ENCODE data around the gene MLF2.
"Not testable (repeated sequence)": the region's sequence is repeated elsewhere in the genome, so short reads cannot be mapped to it uniquely, and the experiment has no call there.

MLF2 gene

DNA sequence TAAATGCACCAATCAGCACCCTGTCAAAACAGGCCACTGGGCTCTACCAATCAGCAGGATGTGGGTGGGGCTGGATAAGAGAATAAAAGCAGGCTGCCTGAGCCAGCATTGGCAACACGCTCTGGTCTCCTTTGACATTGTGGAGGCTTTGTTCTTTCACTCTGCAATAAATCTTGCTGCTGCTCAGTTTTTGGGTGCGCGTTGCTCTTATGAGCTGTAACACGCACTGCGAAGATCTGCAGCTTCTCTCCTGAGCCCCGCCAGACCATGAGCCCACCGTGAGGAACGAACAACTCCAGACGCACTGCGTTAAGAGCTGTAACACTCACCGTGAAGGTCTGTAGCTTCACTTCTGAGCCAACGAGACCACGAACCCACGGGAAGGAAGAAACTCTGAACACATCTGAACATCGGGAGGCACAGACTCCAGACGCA lies 44.0 kb downstream of the MLF2 start:
- H3K27ac ChIP-seq (ENCODE audit: low read depth in 2 of 2, low read length in 2 of 2), result no peak overlapping the region
- no peaks in the 10 kb centered on the region for H3K4me1 ChIP-seq (ENCODE audit: control insufficient read depth in 2 of 2, insufficient read depth in 2 of 2, low read length in 2 of 2)
- peaks cover 0 to 4% of the 10 kb centered on the region in 2 donors for H3K27me3 ChIP-seq (ENCODE audit: control insufficient read depth in 2 of 2, insufficient read depth in 2 of 2, low read length in 2 of 2)
- no peak overlapping the region for H3K9ac ChIP-seq (ENCODE audit: low read depth in 1 of 2, low read length in 2 of 2)
- no peak overlapping the region for H3K4me3 ChIP-seq (ENCODE audit: low read length in 2 of 2)
- H3K36me3 ChIP-seq (ENCODE audit: control insufficient read depth in 2 of 2, insufficient read depth in 2 of 2, low read length in 2 of 2), result no peaks in the 10 kb centered on the region
- H3K9me3 ChIP-seq (ENCODE audit: control insufficient read depth in 2 of 2, low read length in 2 of 2), result no peaks in the 10 kb centered on the region

DNA sequence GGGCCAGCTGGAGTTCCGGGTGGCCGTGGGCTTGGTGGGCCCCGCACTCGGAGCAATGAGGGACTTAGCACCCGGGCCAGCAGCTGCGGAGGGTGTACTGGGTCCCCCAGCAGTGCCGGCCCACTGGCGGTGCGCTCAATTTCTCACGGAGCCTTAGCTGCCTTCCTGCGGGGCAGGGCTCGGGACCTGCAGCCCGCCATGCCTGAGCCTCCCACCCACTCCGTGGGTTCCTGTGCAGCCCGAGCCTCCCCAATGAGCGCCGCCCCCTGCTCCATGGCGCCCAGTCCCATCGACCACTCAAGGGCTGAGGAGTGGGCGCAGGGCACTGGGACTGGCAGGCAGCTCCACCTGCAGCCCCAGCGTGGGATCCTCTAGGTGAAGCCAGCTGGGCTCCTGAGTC lies 44.6 kb downstream of the MLF2 start:
- H3K9ac ChIP-seq (ENCODE audit: low read depth in 1 of 2, low read length in 2 of 2); H3K36me3 ChIP-seq (ENCODE audit: control insufficient read depth in 2 of 2, insufficient read depth in 2 of 2, low read length in 2 of 2); H3K27me3 ChIP-seq (ENCODE audit: control insufficient read depth in 2 of 2, insufficient read depth in 2 of 2, low read length in 2 of 2); H3K4me1 ChIP-seq (ENCODE audit: control insufficient read depth in 2 of 2, insufficient read depth in 2 of 2, low read length in 2 of 2); H3K9me3 ChIP-seq (ENCODE audit: control insufficient read depth in 2 of 2, low read length in 2 of 2); H3K27ac ChIP-seq (ENCODE audit: low read depth in 2 of 2, low read length in 2 of 2); H3K4me3 ChIP-seq (ENCODE audit: low read length in 2 of 2): not testable (repeated sequence)

- Histone ChIP-seq H3K9me3 (ENCODE audit: control insufficient read depth in 2 of 2, low read length in 2 of 2) (no peaks in the 10 kb centered on the region), H3K4me3 (ENCODE audit: low read length in 2 of 2) (no peak overlapping the region), H3K36me3 (ENCODE audit: control insufficient read depth in 2 of 2, insufficient read depth in 2 of 2, low read length in 2 of 2) (no peaks in the 10 kb centered on the region), H3K9ac (ENCODE audit: low read depth in 1 of 2, low read length in 2 of 2) (no peak overlapping the region), H3K27ac (ENCODE audit: low read depth in 2 of 2, low read length in 2 of 2) (no peak overlapping the region), H3K4me1 (ENCODE audit: control insufficient read depth in 2 of 2, insufficient read depth in 2 of 2, low read length in 2 of 2) (peaks cover 0 to 4% of the 10 kb centered on the region in 2 donors), H3K27me3 (ENCODE audit: control insufficient read depth in 2 of 2, insufficient read depth in 2 of 2, low read length in 2 of 2) (peaks cover 28 to 30% of the 10 kb centered on the region in 2 donors)
Measured at GRCh38 chr12:6703631-6704030, 49.3 kb downstream of the MLF2 start.

DNA sequence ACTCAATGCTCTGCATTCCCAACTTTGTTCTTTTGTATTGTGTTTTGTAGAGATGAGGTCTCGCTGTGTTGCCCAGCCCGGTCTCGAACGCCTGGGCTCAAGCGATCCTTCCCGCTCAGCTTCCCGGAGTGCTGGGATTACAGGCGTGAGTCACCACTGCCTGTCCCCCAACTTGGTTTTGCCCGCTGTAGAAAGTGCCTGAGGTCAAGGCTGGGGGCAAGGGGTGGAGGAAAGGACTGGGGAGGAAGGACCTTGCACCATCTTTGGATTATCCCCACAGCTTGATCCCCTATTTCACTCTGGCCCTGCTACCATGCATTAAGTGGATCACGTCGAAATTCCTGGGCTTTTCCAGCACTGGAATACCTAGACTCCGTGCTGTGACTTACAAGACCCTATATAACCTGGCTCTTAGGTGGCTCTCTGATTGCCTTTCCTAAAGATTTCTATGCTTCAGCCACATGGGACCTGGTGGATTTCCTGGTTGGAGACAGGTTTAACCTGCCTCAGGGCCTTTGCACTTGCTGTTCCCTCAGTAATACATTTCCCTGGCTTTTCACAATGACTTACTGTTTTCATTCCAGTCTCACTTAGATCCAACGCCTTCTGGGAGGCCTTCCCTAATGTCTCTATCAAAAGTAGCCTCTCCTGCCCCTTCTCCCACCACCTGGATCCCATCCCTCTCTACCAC lies 51.7 kb downstream of the MLF2 start:
- peaks cover 0 to 4% of the 10 kb centered on the region in 2 donors for H3K4me1 ChIP-seq (ENCODE audit: control insufficient read depth in 2 of 2, insufficient read depth in 2 of 2, low read length in 2 of 2)
- H3K27ac ChIP-seq (ENCODE audit: low read depth in 2 of 2, low read length in 2 of 2), result no peak overlapping the region
- H3K36me3 ChIP-seq (ENCODE audit: control insufficient read depth in 2 of 2, insufficient read depth in 2 of 2, low read length in 2 of 2), result no peaks in the 10 kb centered on the region
- peaks cover 34 to 35% of the 10 kb centered on the region in 2 donors for H3K27me3 ChIP-seq (ENCODE audit: control insufficient read depth in 2 of 2, insufficient read depth in 2 of 2, low read length in 2 of 2)
- H3K4me3 ChIP-seq (ENCODE audit: low read length in 2 of 2), result peak overlapping the region in 1 of 2 donors; percentile 45
- no peak overlapping the region for H3K9ac ChIP-seq (ENCODE audit: low read depth in 1 of 2, low read length in 2 of 2)
- H3K9me3 ChIP-seq (ENCODE audit: control insufficient read depth in 2 of 2, low read length in 2 of 2), result no peaks in the 10 kb centered on the region

DNA sequence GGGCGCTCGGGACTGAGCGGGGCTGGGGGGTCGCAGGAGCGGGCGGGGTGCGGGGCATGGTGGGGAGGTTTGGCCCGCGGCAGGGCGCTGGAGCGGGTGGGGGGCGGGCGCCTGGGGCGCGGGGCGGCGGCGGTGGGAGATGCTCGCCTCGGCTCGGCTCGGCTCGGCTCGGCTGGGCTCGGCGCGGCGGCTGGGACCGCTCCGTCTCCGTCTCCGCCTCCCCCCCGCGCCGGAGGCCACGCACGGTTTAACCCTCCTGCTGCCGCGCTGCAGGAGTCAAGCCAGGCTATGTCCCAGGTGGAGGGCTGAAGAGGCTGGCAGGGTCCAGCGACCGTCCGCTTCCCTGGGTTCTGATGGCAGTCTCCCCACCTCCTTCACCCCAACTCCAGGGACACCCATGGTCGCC lies 52.3 kb downstream of the MLF2 start, which contains the start of gene PIANP:
TSS of gene PIANP (minus strand) at position 170 of the 406 bp plus-strand sequence. CDS start 2,754 bp downstream, outside the sequence.
- H3K4me1 ChIP-seq (ENCODE audit: control insufficient read depth in 2 of 2, insufficient read depth in 2 of 2, low read length in 2 of 2), result peaks cover 0 to 4% of the 10 kb centered on the region in 2 donors
- peak within 1 kb of the TSS; percentile 33 to 45 for H3K4me3 ChIP-seq (ENCODE audit: low read length in 2 of 2)
- H3K9me3 ChIP-seq (ENCODE audit: control insufficient read depth in 2 of 2, low read length in 2 of 2), result no peaks in the 10 kb centered on the region
- no peaks in the 10 kb centered on the region for H3K36me3 ChIP-seq (ENCODE audit: control insufficient read depth in 2 of 2, insufficient read depth in 2 of 2, low read length in 2 of 2)
- H3K27ac ChIP-seq (ENCODE audit: low read depth in 2 of 2, low read length in 2 of 2), result no peak within 1 kb of the TSS
- H3K27me3 ChIP-seq (ENCODE audit: control insufficient read depth in 2 of 2, insufficient read depth in 2 of 2, low read length in 2 of 2), result peaks cover 34 to 35% of the 10 kb centered on the region in 2 donors
- H3K9ac ChIP-seq (ENCODE audit: low read depth in 1 of 2, low read length in 2 of 2), result no peak within 1 kb of the TSS

DNA sequence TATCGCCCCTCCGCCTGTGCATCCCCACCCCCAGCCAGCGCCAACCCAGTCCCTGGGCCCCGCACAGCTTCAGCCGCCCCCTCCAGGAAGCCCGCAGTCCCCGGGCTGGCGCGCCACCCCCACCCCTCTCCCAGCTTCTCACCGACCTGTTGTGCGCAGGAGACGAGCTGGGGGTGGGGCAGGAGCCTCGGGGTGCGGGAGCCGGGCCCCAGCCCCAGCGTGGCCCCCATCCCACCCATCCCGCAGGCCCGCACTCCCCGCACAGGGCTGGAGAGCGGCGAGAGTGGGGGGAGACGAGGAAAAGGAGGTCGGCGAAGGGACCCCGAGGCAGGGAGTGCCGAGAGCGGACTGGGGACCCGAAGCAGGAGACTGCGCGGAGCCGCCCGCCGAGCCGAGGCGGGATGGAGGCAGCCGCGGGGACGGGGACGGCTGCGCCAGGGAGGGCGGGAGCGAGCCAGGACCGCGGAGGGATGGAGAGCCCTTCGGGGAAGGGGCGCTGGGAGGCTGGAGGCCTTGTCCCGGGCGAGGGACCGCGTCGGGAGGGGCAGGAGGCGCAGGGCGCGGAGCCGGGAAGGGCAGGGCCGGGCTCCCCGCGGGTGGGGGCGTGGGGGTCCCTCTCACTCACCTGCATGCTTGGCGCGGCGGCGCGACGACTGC lies 52.8 kb downstream of the MLF2 start:
- no peak overlapping the region for H3K27ac ChIP-seq (ENCODE audit: low read depth in 2 of 2, low read length in 2 of 2)
- H3K36me3 ChIP-seq (ENCODE audit: control insufficient read depth in 2 of 2, insufficient read depth in 2 of 2, low read length in 2 of 2), result no peaks in the 10 kb centered on the region
- H3K4me1 ChIP-seq (ENCODE audit: control insufficient read depth in 2 of 2, insufficient read depth in 2 of 2, low read length in 2 of 2), result peaks cover 0 to 4% of the 10 kb centered on the region in 2 donors
- no peaks in the 10 kb centered on the region for H3K9me3 ChIP-seq (ENCODE audit: control insufficient read depth in 2 of 2, low read length in 2 of 2)
- peaks cover 34 to 35% of the 10 kb centered on the region in 2 donors for H3K27me3 ChIP-seq (ENCODE audit: control insufficient read depth in 2 of 2, insufficient read depth in 2 of 2, low read length in 2 of 2)
- peak overlapping the region; percentile 33 to 44 for H3K4me3 ChIP-seq (ENCODE audit: low read length in 2 of 2)
- no peak overlapping the region for H3K9ac ChIP-seq (ENCODE audit: low read depth in 1 of 2, low read length in 2 of 2)

DNA sequence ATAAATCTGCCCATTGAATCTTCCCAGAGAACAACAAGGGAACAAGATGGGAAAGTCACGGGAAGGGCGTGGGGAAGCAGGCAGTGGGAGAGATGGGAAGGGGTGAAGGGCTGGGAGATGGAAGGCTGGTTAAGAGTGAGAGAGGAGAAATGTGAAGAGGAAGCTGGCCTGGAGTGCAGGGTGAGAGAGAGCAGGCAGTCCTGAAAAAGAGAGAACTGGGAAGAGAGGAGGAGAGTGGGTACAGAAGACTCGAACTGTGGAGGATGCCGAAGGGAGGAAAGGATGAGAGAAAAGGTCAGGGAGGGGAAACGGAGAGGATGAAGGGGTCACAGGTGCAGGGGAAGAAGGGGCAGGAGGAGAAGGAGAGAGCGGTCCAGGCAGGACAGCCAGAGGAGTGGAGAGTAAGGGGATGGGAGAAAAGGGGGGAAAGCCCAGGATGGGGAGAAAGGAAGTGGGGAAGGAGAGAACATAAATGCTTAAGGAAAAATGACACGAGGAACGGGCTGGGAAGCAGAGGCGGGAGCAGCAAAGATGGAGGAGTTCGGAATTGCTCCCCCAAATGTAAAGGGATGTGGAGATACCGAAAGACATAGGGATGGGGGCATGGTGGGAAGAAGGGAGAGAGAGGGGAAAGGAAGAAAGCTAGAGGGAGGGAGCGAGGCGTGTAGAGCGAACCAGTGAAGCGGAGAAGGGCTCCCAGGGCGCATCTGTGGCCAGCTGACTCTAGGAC lies 53.5 kb downstream of the MLF2 start:
- Histone ChIP-seq H3K27me3 (ENCODE audit: control insufficient read depth in 2 of 2, insufficient read depth in 2 of 2, low read length in 2 of 2) (peaks cover 34 to 35% of the 10 kb centered on the region in 2 donors), H3K36me3 (ENCODE audit: control insufficient read depth in 2 of 2, insufficient read depth in 2 of 2, low read length in 2 of 2) (no peaks in the 10 kb centered on the region), H3K4me1 (ENCODE audit: control insufficient read depth in 2 of 2, insufficient read depth in 2 of 2, low read length in 2 of 2) (peaks cover 0 to 4% of the 10 kb centered on the region in 2 donors), H3K4me3 (ENCODE audit: low read length in 2 of 2) (peak overlapping the region in 1 of 2 donors; percentile 20), H3K27ac (ENCODE audit: low read depth in 2 of 2, low read length in 2 of 2) (no peak overlapping the region), H3K9ac (ENCODE audit: low read depth in 1 of 2, low read length in 2 of 2) (no peak overlapping the region), H3K9me3 (ENCODE audit: control insufficient read depth in 2 of 2, low read length in 2 of 2) (no peaks in the 10 kb centered on the region)

- Histone ChIP-seq H3K27ac (ENCODE audit: low read depth in 2 of 2, low read length in 2 of 2) (no peak overlapping the region), H3K9me3 (ENCODE audit: control insufficient read depth in 2 of 2, low read length in 2 of 2) (no peaks in the 10 kb centered on the region), H3K4me1 (ENCODE audit: control insufficient read depth in 2 of 2, insufficient read depth in 2 of 2, low read length in 2 of 2) (peaks cover 0 to 4% of the 10 kb centered on the region in 2 donors), H3K36me3 (ENCODE audit: control insufficient read depth in 2 of 2, insufficient read depth in 2 of 2, low read length in 2 of 2) (no peaks in the 10 kb centered on the region), H3K9ac (ENCODE audit: low read depth in 1 of 2, low read length in 2 of 2) (no peak overlapping the region), H3K4me3 (ENCODE audit: low read length in 2 of 2) (no peak overlapping the region), H3K27me3 (ENCODE audit: control insufficient read depth in 2 of 2, insufficient read depth in 2 of 2, low read length in 2 of 2) (peaks cover 27 to 34% of the 10 kb centered on the region in 2 donors)
Measured at GRCh38 chr12:6698352-6699046, 54.4 kb downstream of the MLF2 start.

Data from mucosa of rectum (tissue), 2 donors.